HepG2 (cell line): Measurements from ENCODE around the gene SNUPN. TPM values are rescaled to one million over a fixed set of nuclear protein-coding genes. Genes with fewer than 3 reads are reported as not detected.

ENCODE experiments used
- ASH2L ChIP-seq: fragments of 300-600, 200-600 bp; sonication (generic); IDR thresholded peaks from 2 replicates; pipeline ENCODE4 v1.7.0; 2017; ENCODE audit warnings: low read depth, mild to moderate bottlenecking, moderate library complexity, mixed read lengths, low read length; ENCODE audit not compliant: insufficient read length
- CHD4 ChIP-seq: fragments of 200-600 bp; sonication (generic); IDR thresholded peaks from 2 replicates; pipeline ENCODE4 v1.7.0; 2017; ENCODE audit warnings: mild to moderate bottlenecking, low read length, borderline replicate concordance
- FOXA3 ChIP-seq: IDR thresholded peaks from 2 replicates; pipeline ENCODE4 v1.6.1; 2016; ENCODE audit warnings: missing genetic modification reagents, missing compliant biosample characterization
- FOXK1 ChIP-seq: sonication (generic); formaldehyde crosslinking; IDR thresholded peaks from 2 replicates; pipeline ENCODE4 v1.4.0; 2020; ENCODE audit warnings: low read depth, missing genetic modification reagents, borderline replicate concordance
- MAZ ChIP-seq, 2 experiments: sonication (generic) in 1 of 2; formaldehyde crosslinking in 1 of 2; IDR thresholded peaks; 2 replicates each; pipeline versions ENCODE4 v1.5.0 to v1.6.1; 2012 to 2020; ENCODE audit warnings: low read depth in 2 of 2, mild to moderate bottlenecking in 2 of 2, borderline replicate concordance in 1 of 2, improper control_type of control experiment in 1 of 2, low read length in 1 of 2, missing genetic modification reagents in 1 of 2, moderate library complexity in 1 of 2
- NFIC ChIP-seq: IDR thresholded peaks from 2 replicates; pipeline ENCODE4 v1.6.1; 2012; ENCODE audit warnings: mild to moderate bottlenecking, low read length, inconsistent platforms
- RARA ChIP-seq: IDR thresholded peaks from 2 replicates; pipeline ENCODE4 v1.6.1; 2016; ENCODE audit warnings: missing genetic modification reagents, missing compliant biosample characterization
- ZNF331 ChIP-seq: sonication (generic); formaldehyde crosslinking; IDR thresholded peaks from 2 replicates; pipeline ENCODE4 v1.4.0; 2020; ENCODE audit warnings: missing genetic modification reagents
- ZNF468 ChIP-seq: sonication (generic); formaldehyde crosslinking; IDR thresholded peaks from 2 replicates; pipeline ENCODE4 v1.8.0; 2022; ENCODE audit warnings: mild to moderate bottlenecking, moderate library complexity, missing genetic modification reagents
- ZNF563 ChIP-seq: sonication (generic); formaldehyde crosslinking; IDR thresholded peaks from 2 replicates; pipeline ENCODE4 v1.8.0; 2022; ENCODE audit warnings: mild to moderate bottlenecking, moderate library complexity, missing genetic modification reagents
- ZNF816 ChIP-seq: sonication (generic); formaldehyde crosslinking; IDR thresholded peaks from 2 replicates; pipeline ENCODE4 v1.8.0; 2022; ENCODE audit warnings: missing genetic modification reagents, mild to moderate bottlenecking, borderline replicate concordance
- ZSCAN21 ChIP-seq: sonication (generic); formaldehyde crosslinking; IDR thresholded peaks from 2 replicates; pipeline ENCODE4 v1.8.0; 2022; ENCODE audit warnings: mild to moderate bottlenecking, missing genetic modification reagents, moderate library complexity, borderline replicate concordance
- ZSCAN25 ChIP-seq: sonication (generic); formaldehyde crosslinking; IDR thresholded peaks from 2 replicates; pipeline ENCODE4 v1.8.0; 2022; ENCODE audit warnings: mild to moderate bottlenecking, missing genetic modification reagents
- polyA plus RNA-seq, 8 experiments: library from polyadenylated mRNA; depleted of rRNA in 3 of 8; stranded (reverse) in 7 of 8; unstranded in 1 of 8; fragments of >200 nt; fragmentation: Illumina TruSeq in 4 of 8; extraction: Trizol in 4 of 8; gene quantifications; 2 replicates each; pipeline versions ENCODE4 v1.2.1 to v1.2.3, GENCODE V29; 2011 to 2016; ENCODE audit warnings: low read depth in 4 of 8, missing spikeins in 1 of 8, mixed read lengths in 1 of 8; ENCODE audit not compliant: insufficient read depth in 1 of 8
- total RNA-seq, 5 experiments: library from RNA; depleted of rRNA; stranded (reverse); fragments of >200 nt; fragmentation: Illumina TruSeq; extraction: Trizol; gene quantifications; 2 replicates each; pipeline ENCODE4 v1.2.3, GENCODE V29; 2016; ENCODE audit warnings: low read depth in 1 of 5
- TF ChIP-seq, protein P1 (sequence below): sonication (generic); formaldehyde crosslinking; IDR thresholded peaks from 2 replicates; pipeline ENCODE4; 2020; ENCODE audit warnings: missing genetic modification reagents, mild to moderate bottlenecking, borderline replicate concordance
- TF ChIP-seq, protein P2 (sequence below): sonication (generic); formaldehyde crosslinking; conservative IDR thresholded peaks from 2 replicates; pipeline ENCODE4 v1.5.0; 2020; ENCODE audit warnings: missing genetic modification reagents
- TF ChIP-seq, protein P3 (sequence below): IDR thresholded peaks from 2 replicates; pipeline ENCODE4 v1.6.1; 2016; ENCODE audit warnings: low read depth, control low read depth
- TF ChIP-seq, protein P4 (sequence below): sonication (generic); formaldehyde crosslinking; IDR thresholded peaks from 2 replicates; pipeline ENCODE4 v1.4.0; 2020; ENCODE audit warnings: low read depth, mild to moderate bottlenecking, missing genetic modification reagents
- TF ChIP-seq, protein P5 (sequence below): sonication (generic); formaldehyde crosslinking; IDR thresholded peaks from 2 replicates; pipeline ENCODE4 v1.4.0; 2020; ENCODE audit warnings: missing genetic modification reagents

Gene SNUPN
- total and polyA plus RNA-seq, 2 of the 13 experiments (the other 11 are each of a cell fraction or from before 2014, with no cell fraction given) = 9.0 to 16.4 TPM

DNA sequence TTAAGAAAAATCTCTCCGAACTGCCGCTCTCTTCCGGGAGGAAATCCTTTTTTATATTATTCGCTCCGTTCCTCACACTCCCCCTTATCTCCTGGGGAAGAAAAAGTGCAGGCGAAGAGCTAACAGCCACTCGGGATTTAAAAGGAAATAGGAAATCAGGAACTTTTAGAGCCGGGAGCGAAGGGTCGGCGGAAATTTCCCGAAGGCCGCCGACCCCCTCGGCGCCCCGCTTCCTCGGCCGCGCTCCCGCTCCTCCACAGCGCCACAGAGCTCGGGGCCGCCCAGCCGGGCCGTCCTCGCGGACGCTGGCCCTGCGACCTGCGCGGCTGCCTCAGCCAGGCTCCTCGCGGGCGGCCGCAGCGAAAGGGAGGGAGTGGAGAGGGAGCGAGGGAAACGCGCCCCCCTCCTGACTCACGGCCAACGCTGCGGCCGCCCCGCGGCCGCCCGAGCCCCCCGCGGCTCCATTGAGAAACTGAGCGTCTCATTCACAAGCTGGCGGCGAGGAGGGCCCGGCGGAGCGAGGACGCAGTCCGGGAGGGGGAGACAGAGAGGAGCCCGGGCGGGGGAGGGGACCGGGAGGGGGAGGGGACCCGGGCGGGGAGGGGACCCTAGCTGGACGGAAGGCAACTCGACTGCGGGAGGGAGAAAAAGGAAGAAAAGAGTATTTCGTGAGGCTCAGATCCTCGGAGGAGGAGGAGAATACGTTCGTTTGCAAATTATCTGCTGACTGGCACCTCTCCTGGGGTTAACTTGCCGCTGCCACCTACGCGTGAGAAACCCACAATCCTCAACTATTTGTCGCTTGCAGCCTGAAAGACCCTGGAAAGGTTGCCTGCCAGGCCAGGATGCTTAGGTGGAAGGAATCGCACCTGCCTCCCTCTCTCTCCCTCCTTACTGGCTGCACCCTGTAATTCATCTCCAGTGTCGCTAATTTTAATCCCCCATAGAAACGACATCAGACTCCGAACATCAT is 46.3 kb downstream of the SNUPN start, which contains the start of gene PTPN9 (continued):
- TF ChIP-seq, protein P1, sequence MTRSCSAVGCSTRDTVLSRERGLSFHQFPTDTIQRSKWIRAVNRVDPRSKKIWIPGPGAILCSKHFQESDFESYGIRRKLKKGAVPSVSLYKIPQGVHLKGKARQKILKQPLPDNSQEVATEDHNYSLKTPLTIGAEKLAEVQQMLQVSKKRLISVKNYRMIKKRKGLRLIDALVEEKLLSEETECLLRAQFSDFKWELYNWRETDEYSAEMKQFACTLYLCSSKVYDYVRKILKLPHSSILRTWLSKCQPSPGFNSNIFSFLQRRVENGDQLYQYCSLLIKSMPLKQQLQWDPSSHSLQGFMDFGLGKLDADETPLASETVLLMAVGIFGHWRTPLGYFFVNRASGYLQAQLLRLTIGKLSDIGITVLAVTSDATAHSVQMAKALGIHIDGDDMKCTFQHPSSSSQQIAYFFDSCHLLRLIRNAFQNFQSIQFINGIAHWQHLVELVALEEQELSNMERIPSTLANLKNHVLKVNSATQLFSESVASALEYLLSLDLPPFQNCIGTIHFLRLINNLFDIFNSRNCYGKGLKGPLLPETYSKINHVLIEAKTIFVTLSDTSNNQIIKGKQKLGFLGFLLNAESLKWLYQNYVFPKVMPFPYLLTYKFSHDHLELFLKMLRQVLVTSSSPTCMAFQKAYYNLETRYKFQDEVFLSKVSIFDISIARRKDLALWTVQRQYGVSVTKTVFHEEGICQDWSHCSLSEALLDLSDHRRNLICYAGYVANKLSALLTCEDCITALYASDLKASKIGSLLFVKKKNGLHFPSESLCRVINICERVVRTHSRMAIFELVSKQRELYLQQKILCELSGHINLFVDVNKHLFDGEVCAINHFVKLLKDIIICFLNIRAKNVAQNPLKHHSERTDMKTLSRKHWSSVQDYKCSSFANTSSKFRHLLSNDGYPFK (CRISPR knock-in tag) = no peak
- TF ChIP-seq CHD4 = no peak
- TF ChIP-seq ZNF468 = no peak
- TF ChIP-seq ZNF331 (CRISPR knock-in tag) = peak; percentile 25; the same call in 1 of the 2 replicates
- TF ChIP-seq RARA (CRISPR knock-in tag) = no peak
- no peak for TF ChIP-seq NFIC
- TF ChIP-seq, protein P2, sequence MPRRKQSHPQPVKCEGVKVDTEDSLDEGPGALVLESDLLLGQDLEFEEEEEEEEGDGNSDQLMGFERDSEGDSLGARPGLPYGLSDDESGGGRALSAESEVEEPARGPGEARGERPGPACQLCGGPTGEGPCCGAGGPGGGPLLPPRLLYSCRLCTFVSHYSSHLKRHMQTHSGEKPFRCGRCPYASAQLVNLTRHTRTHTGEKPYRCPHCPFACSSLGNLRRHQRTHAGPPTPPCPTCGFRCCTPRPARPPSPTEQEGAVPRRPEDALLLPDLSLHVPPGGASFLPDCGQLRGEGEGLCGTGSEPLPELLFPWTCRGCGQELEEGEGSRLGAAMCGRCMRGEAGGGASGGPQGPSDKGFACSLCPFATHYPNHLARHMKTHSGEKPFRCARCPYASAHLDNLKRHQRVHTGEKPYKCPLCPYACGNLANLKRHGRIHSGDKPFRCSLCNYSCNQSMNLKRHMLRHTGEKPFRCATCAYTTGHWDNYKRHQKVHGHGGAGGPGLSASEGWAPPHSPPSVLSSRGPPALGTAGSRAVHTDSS (CRISPR knock-in tag) = no peak
- TF ChIP-seq ZNF563 (CRISPR knock-in tag) = no peak
- TF ChIP-seq, protein P3, sequence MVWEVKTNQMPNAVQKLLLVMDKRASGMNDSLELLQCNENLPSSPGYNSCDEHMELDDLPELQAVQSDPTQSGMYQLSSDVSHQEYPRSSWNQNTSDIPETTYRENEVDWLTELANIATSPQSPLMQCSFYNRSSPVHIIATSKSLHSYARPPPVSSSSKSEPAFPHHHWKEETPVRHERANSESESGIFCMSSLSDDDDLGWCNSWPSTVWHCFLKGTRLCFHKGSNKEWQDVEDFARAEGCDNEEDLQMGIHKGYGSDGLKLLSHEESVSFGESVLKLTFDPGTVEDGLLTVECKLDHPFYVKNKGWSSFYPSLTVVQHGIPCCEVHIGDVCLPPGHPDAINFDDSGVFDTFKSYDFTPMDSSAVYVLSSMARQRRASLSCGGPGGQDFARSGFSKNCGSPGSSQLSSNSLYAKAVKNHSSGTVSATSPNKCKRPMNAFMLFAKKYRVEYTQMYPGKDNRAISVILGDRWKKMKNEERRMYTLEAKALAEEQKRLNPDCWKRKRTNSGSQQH (CRISPR knock-in tag) = no peak
- TF ChIP-seq ZSCAN25 = no peak; the same call in 1 of the 2 replicates
- TF ChIP-seq ASH2L = peak; percentile 59
- no peak for TF ChIP-seq FOXA3 (CRISPR knock-in tag)
- 0 out of 2 replicates have a peak, but pooled peaks have one; percentile 11 for TF ChIP-seq FOXK1 (CRISPR knock-in tag)
- TF ChIP-seq, protein P4, sequence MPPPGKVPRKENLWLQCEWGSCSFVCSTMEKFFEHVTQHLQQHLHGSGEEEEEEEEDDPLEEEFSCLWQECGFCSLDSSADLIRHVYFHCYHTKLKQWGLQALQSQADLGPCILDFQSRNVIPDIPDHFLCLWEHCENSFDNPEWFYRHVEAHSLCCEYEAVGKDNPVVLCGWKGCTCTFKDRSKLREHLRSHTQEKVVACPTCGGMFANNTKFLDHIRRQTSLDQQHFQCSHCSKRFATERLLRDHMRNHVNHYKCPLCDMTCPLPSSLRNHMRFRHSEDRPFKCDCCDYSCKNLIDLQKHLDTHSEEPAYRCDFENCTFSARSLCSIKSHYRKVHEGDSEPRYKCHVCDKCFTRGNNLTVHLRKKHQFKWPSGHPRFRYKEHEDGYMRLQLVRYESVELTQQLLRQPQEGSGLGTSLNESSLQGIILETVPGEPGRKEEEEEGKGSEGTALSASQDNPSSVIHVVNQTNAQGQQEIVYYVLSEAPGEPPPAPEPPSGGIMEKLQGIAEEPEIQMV (CRISPR knock-in tag) = no peak
- TF ChIP-seq, protein P5, sequence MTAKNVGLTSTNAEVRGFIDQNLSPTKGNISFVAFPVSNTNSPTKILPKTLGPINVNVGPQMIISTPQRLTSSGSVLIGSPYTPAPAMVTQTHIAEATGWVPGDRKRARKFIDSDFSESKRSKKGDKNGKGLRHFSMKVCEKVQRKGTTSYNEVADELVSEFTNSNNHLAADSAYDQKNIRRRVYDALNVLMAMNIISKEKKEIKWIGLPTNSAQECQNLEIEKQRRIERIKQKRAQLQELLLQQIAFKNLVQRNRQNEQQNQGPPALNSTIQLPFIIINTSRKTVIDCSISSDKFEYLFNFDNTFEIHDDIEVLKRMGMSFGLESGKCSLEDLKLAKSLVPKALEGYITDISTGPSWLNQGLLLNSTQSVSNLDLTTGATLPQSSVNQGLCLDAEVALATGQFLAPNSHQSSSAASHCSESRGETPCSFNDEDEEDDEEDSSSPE (CRISPR knock-in tag) = 0 out of 2 replicates have a peak, but pooled peaks have one; percentile 27
- no peak; the same call in 1 of the 2 replicates for TF ChIP-seq MAZ (IDR thresholded peaks at IDR 0.05; ENCODE audit: borderline replicate concordance, low read depth, low read length)
- TF ChIP-seq MAZ (CRISPR knock-in tag; IDR thresholded peaks at IDR 0.05; ENCODE audit: low read depth) = no peak; the same call in 1 of the 2 replicates
- TF ChIP-seq ZSCAN21 = no peak
- TF ChIP-seq ZNF816 (CRISPR knock-in tag) = no peak
